ENCODE measurements around the gene GJA9.

The GJA9 gene

GRCh38 chr1:38896169-38896568, 14.8 kb upstream of the GJA9 start:
- Histone ChIP-seq H3K27ac (replicated peaks) (no peak overlapping the region), H3K4me3 (replicated peaks; ENCODE audit: insufficient read depth, low read length) (no peak overlapping the region), H3K27me3 (ENCODE audit: insufficient read depth, poor library complexity, severe bottlenecking) (no peaks in the 10 kb centered on the region)
- no peak for DNase-seq (ENCODE audit: low read depth in 1 of 2, low spot score in 1 of 2)
- TF ChIP-seq SPI1 (IDR thresholded peaks at IDR 0.05; ENCODE audit: borderline replicate concordance, low read depth) (no peak), CTCF (IDR thresholded peaks at IDR 0.05; ENCODE audit: insufficient read depth, low read length) (no peak), GABPA (IDR thresholded peaks at IDR 0.05; ENCODE audit: low read depth) (no peak), REST (IDR thresholded peaks at IDR 0.05; ENCODE audit: insufficient replicate concordance, low read depth) (no peak)

GRCh38 chr1:38892976-38893375, 11.6 kb upstream of the GJA9 start:
- Histone ChIP-seq H3K27me3 (ENCODE audit: insufficient read depth, poor library complexity, severe bottlenecking) (no peaks in the 10 kb centered on the region), H3K27ac (replicated peaks) (no peak overlapping the region), H3K4me3 (replicated peaks; ENCODE audit: insufficient read depth, low read length) (no peak overlapping the region)
- TF ChIP-seq REST (IDR thresholded peaks at IDR 0.05; ENCODE audit: insufficient replicate concordance, low read depth) (no peak), SPI1 (IDR thresholded peaks at IDR 0.05; ENCODE audit: borderline replicate concordance, low read depth) (no peak)
- no peak for DNase-seq (ENCODE audit: low read depth in 1 of 2, low spot score in 1 of 2)

GRCh38 chr1:38891753-38892152, 10.4 kb upstream of the GJA9 start:
- no peak for TF ChIP-seq REST (IDR thresholded peaks at IDR 0.05; ENCODE audit: insufficient replicate concordance, low read depth)
- no peak for TF ChIP-seq POLR2AphosphoS5 (IDR thresholded peaks at IDR 0.05; ENCODE audit: low read depth)
- TF ChIP-seq SPI1 (IDR thresholded peaks at IDR 0.05; ENCODE audit: borderline replicate concordance, low read depth): no peak
- Histone ChIP-seq H3K27ac (replicated peaks) (no peak overlapping the region), H3K27me3 (ENCODE audit: insufficient read depth, poor library complexity, severe bottlenecking) (no peaks in the 10 kb centered on the region), H3K4me3 (replicated peaks; ENCODE audit: insufficient read depth, low read length) (no peak overlapping the region)
- DNase-seq (ENCODE audit: low read depth in 1 of 2, low spot score in 1 of 2): no peak

GRCh38 chr1:38889589-38889988, 8.2 kb upstream of the GJA9 start:
- TF ChIP-seq SPI1 (IDR thresholded peaks at IDR 0.05; ENCODE audit: borderline replicate concordance, low read depth): no peak
- no peaks in the 10 kb centered on the region for H3K27me3 ChIP-seq (ENCODE audit: insufficient read depth, poor library complexity, severe bottlenecking)
- no peak overlapping the region for H3K4me3 ChIP-seq (replicated peaks; ENCODE audit: insufficient read depth, low read length)
- no peak overlapping the region for H3K27ac ChIP-seq (replicated peaks)
- DNase-seq (ENCODE audit: low read depth in 1 of 2, low spot score in 1 of 2): no peak

All from HL-60 (cell line).